ENCODE measurements around the gene ZBTB46.
"Not testable (repeated sequence)": the region's sequence is repeated elsewhere in the genome, so short reads cannot be mapped to it uniquely, and the experiment has no call there.

Gene ZBTB46

DNA sequence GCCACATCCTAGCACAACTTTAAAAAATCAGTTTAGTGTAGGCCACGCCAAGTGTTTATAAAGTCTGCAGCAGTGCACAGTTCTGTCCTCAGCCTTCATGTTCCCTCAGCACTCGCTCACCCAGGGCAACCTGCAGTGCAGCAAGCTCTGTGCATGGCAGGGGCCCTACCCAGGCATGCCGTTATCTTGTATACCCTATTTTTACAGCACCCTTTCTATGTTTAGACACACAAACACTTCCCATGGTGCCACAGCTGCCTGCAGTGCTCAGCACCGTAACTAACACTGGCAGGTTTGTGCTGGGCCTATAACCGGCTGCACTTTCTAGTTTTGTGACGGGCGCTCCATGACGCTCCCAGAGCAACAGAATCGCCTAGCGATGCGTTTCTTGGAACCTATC is 43.8 kb downstream of the ZBTB46 start:
- Histone ChIP-seq H3K4me3 (ENCODE audit: low read length) (no peak overlapping the region), H3K9me3 (ENCODE audit: control insufficient read depth, insufficient read depth, low read length) (no peaks in the 10 kb centered on the region), H3K4me1 (ENCODE audit: control insufficient read depth, insufficient read depth, low read length) (no peaks in the 10 kb centered on the region), H3K27ac (ENCODE audit: low read length) (no peak overlapping the region), H3K36me3 (ENCODE audit: control insufficient read depth, insufficient read depth, low read length) (peaks cover 5% of the 10 kb centered on the region), H3K27me3 (ENCODE audit: control insufficient read depth, insufficient read depth, low read length) (no peaks in the 10 kb centered on the region)
- no peak for DNase-seq (ENCODE audit: low read depth, low spot score)
- WGBS (ENCODE audit: insufficient coverage, insufficient read length) = no CpG with 5 or more reads among the region's 11 CpGs

DNA sequence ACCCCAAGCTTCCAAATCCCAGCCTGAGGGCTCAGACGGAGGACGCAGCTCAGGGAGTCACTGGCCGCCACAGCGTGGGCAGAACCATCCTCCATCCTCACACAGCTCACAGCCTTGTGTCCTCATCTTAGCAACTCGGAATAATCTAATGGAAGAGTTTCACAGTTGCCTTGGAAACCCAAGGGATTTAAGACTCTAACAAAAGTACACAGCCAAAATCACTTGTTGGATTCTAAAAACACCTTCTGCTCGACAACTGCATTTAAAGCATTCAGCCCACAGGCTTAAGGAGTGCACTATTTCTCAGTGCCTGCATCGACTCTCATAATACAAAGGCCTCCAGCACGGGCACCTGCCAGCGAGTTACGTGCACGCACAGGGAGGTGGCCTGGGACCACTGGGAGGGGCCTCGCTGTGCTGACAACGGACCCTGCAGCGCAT is 45.4 kb downstream of the ZBTB46 start:
- no CpG with 5 or more reads among the region's 14 CpGs for WGBS (ENCODE audit: insufficient coverage, insufficient read length)
- Histone ChIP-seq H3K36me3 (ENCODE audit: control insufficient read depth, insufficient read depth, low read length) (peaks cover 5% of the 10 kb centered on the region), H3K27ac (ENCODE audit: low read length) (no peak overlapping the region)

DNA sequence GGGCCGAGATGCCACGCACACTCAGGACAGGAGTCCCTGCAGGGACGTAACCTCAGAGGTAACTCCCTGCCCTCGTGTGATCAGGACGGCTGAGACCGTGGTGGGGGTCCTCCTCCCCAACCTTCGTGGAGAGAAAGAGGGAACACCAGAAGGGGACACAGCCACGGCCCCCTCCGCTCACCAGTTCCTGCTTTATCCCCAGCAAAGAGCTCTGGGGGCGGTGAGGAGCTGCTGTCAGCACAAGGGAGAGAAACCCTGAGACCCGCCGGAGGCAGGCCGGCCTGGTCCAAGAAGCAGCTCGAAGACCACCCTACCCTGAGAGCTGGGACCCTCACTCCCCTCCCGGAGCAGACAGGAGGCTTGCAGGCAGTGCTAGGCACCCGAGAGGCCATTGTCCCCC is 47.1 kb downstream of the ZBTB46 start:
- no peak overlapping the region for H3K4me3 ChIP-seq (ENCODE audit: low read length)
- no peaks in the 10 kb centered on the region for H3K9me3 ChIP-seq (ENCODE audit: control insufficient read depth, insufficient read depth, low read length)
- H3K4me1 ChIP-seq (ENCODE audit: control insufficient read depth, insufficient read depth, low read length) = no peaks in the 10 kb centered on the region
- WGBS (ENCODE audit: insufficient coverage, insufficient read length) = no CpG with 5 or more reads among the region's 16 CpGs
- no peak overlapping the region for H3K27ac ChIP-seq (ENCODE audit: low read length)
- no peaks in the 10 kb centered on the region for H3K36me3 ChIP-seq (ENCODE audit: control insufficient read depth, insufficient read depth, low read length)
- no peak for DNase-seq (ENCODE audit: low read depth, low spot score)
- no peaks in the 10 kb centered on the region for H3K27me3 ChIP-seq (ENCODE audit: control insufficient read depth, insufficient read depth, low read length)

More for the DNA sequence above, 45.4 kb downstream of the ZBTB46 start:
- no peak overlapping the region for H3K4me3 ChIP-seq (ENCODE audit: low read length)
- H3K27me3 ChIP-seq (ENCODE audit: control insufficient read depth, insufficient read depth, low read length) = no peaks in the 10 kb centered on the region
- no peaks in the 10 kb centered on the region for H3K4me1 ChIP-seq (ENCODE audit: control insufficient read depth, insufficient read depth, low read length)
- H3K9me3 ChIP-seq (ENCODE audit: control insufficient read depth, insufficient read depth, low read length) = no peaks in the 10 kb centered on the region
- DNase-seq (ENCODE audit: low read depth, low spot score) = no peak

DNA sequence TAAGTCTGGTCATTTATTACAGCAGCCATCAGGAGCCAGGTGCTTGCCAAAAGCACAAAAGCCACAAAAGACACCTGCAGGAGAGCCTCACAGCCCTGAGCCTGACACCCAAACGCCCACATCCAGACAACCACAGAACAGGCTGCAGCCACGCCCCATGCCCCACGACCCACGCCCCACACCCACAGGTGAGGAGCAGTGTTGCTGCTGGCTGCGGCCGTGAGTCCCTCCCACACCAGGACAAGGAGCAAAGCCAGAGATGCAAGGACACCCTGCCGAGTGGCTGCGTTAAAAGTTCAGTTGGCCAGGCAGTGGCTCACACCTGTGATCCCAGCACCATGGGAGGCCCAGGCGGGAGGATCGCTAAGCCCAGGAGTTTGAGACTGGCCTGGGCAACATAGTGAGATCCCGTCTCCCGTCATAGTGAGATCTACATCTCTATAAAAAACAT is 48.5 kb downstream of the ZBTB46 start:
- H3K4me1 ChIP-seq (ENCODE audit: control insufficient read depth, insufficient read depth, low read length) = no peaks in the 10 kb centered on the region
- H3K4me3 ChIP-seq (ENCODE audit: low read length) = no peak overlapping the region
- DNase-seq (ENCODE audit: low read depth, low spot score) = no peak
- no peaks in the 10 kb centered on the region for H3K27me3 ChIP-seq (ENCODE audit: control insufficient read depth, insufficient read depth, low read length)
- H3K9me3 ChIP-seq (ENCODE audit: control insufficient read depth, insufficient read depth, low read length) = no peaks in the 10 kb centered on the region
- no CpG with 5 or more reads among the region's 12 CpGs for WGBS (ENCODE audit: insufficient coverage, insufficient read length)
- no peaks in the 10 kb centered on the region for H3K36me3 ChIP-seq (ENCODE audit: control insufficient read depth, insufficient read depth, low read length)
- no peak overlapping the region for H3K27ac ChIP-seq (ENCODE audit: low read length)

DNA sequence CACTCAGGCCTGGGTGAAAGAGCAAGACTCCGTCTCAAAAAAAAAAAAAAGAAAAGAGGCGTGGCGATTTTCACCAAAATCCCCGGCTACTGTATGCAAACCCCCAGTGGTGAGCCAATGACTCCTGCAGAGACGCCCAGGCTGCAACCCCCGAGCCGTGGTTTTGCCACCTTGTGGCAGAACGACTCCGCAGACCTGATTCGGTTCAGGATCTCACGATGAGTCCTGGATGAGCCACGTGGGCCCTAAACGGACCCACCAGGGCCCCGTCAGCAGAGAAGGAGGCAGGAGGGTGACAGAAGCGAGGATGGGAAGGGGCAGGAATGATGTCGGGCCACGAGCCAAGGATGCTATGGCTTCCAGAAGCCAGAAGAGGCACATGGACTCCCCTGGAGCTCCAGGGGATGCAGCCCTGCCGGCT is 49.0 kb downstream of the ZBTB46 start:
- Histone ChIP-seq H3K27me3 (ENCODE audit: control insufficient read depth, insufficient read depth, low read length) (no peaks in the 10 kb centered on the region), H3K27ac (ENCODE audit: low read length) (no peak overlapping the region), H3K36me3 (ENCODE audit: control insufficient read depth, insufficient read depth, low read length) (no peaks in the 10 kb centered on the region), H3K4me1 (ENCODE audit: control insufficient read depth, insufficient read depth, low read length) (no peaks in the 10 kb centered on the region), H3K4me3 (ENCODE audit: low read length) (no peak overlapping the region), H3K9me3 (ENCODE audit: control insufficient read depth, insufficient read depth, low read length) (no peaks in the 10 kb centered on the region)
- no peak for DNase-seq (ENCODE audit: low read depth, low spot score)
- no CpG with 5 or more reads among the region's 18 CpGs for WGBS (ENCODE audit: insufficient coverage, insufficient read length)

DNA sequence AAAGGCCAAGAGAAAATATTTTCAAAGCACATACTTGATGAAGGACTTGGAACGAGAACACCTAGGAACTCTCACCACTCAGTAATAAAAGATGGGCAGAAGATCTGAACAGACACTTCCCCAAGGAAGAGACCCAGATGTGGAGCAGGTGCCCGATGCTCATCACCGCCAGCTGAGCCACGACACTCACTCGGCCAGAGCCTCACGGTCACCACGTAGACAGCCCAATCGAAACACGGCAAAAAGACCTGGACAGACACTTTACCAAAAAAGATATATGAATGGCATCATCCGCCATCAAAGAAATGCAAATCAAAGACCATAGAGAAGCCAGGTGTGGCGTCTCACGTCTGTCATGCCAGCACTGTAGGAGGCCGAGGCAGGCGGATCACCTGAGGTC is 49.9 kb downstream of the ZBTB46 start:
- DNase-seq (ENCODE audit: low read depth, low spot score) = no peak
- Histone ChIP-seq H3K4me3 (ENCODE audit: low read length) (no peak overlapping the region), H3K36me3 (ENCODE audit: control insufficient read depth, insufficient read depth, low read length) (no peaks in the 10 kb centered on the region), H3K9me3 (ENCODE audit: control insufficient read depth, insufficient read depth, low read length) (no peaks in the 10 kb centered on the region), H3K4me1 (ENCODE audit: control insufficient read depth, insufficient read depth, low read length) (no peaks in the 10 kb centered on the region), H3K27me3 (ENCODE audit: control insufficient read depth, insufficient read depth, low read length) (no peaks in the 10 kb centered on the region), H3K27ac (ENCODE audit: low read length) (no peak overlapping the region)
- no CpG with 5 or more reads among the region's 14 CpGs for WGBS (ENCODE audit: insufficient coverage, insufficient read length)

DNA sequence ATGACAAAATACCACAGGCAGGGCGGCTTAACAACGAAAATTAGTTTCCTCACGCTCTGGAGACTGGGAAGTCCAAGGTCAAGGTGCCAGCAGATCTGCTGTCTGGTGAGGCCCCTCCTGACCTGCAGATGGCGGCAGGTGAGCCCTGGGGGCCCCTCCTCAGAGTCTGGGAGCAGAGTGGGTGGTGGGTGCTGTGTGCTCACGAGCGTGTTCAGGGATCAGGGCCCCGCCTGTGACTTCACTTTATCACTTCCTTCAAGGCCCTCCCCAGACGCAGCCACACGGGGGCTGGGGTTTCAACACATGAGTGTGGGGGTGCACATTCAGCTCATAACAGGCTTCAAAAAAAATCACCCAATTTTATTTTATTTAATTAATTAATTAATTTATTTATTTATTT is 52.2 kb downstream of the ZBTB46 start:
- DNase-seq (ENCODE audit: low read depth, low spot score) = no peak
- no peak overlapping the region for H3K4me3 ChIP-seq (ENCODE audit: low read length)
- H3K4me1 ChIP-seq (ENCODE audit: control insufficient read depth, insufficient read depth, low read length) = peaks cover 1% of the 10 kb centered on the region; the same call in 1 of the 2 replicates
- H3K27me3 ChIP-seq (ENCODE audit: control insufficient read depth, insufficient read depth, low read length) = no peaks in the 10 kb centered on the region
- no CpG with 5 or more reads among the region's 9 CpGs for WGBS (ENCODE audit: insufficient coverage, insufficient read length)
- no peaks in the 10 kb centered on the region for H3K36me3 ChIP-seq (ENCODE audit: control insufficient read depth, insufficient read depth, low read length)
- H3K27ac ChIP-seq (ENCODE audit: low read length) = no peak overlapping the region
- no peaks in the 10 kb centered on the region for H3K9me3 ChIP-seq (ENCODE audit: control insufficient read depth, insufficient read depth, low read length)

DNA sequence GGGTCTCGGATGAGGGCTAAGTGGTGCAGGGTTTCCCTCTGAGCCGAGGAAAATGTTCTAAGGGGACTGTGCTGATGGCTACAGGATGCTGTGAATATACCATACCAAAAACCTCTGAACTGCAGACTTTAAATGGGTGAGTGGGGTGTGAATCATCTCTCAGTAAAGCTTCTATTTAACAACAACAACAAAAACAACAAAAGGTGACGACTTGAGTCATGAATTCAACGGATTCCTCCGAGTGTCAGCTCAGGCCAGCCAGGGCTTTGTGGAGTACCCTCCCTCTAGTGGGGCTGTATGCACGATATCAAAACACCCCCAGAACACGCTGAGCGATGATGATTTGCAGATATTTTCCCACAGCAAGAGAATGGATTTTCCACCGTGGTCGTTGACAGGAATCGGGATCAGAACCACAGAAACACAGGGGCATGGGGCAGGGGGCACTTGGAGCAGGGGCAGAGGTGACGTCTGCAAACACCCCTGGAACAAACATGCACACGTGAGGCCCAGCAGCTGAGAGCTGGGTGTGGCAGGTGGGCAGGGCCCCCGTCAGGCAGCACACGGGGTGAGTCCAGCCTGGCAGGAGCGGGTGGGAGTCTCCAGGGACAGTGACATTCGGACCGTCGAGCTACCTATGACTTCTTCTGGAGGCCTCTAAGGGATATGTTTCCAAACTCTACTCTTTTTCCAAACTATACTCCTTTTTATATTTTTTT is 52.9 kb downstream of the ZBTB46 start:
- no peak for DNase-seq (ENCODE audit: low read depth, low spot score)
- no CpG with 5 or more reads among the region's 19 CpGs for WGBS (ENCODE audit: insufficient coverage, insufficient read length)
- no peaks in the 10 kb centered on the region for H3K36me3 ChIP-seq (ENCODE audit: control insufficient read depth, insufficient read depth, low read length)
- H3K27ac ChIP-seq (ENCODE audit: low read length) = no peak overlapping the region
- peaks cover 1% of the 10 kb centered on the region; the same call in 1 of the 2 replicates for H3K4me1 ChIP-seq (ENCODE audit: control insufficient read depth, insufficient read depth, low read length)
- H3K27me3 ChIP-seq (ENCODE audit: control insufficient read depth, insufficient read depth, low read length) = no peaks in the 10 kb centered on the region
- no peak overlapping the region for H3K4me3 ChIP-seq (ENCODE audit: low read length)
- no peaks in the 10 kb centered on the region for H3K9me3 ChIP-seq (ENCODE audit: control insufficient read depth, insufficient read depth, low read length)

DNA sequence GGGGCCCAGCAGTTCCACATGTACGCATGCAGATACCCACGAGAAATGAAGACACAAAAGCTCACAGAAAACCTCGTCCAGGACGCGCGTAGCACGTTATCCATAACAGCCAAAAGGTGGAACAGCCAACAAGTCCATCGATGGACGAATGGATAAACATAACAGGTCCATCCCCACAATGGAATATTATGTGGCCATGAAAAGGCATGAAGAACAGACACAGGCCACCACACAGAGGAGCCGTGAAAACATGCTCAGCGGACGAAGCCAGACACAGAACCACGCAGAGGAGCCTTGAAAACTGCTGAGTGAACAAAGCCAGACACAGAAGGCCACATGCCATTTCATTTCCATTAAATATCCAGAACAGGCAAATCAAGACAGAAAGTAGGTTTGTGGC is 53.5 kb downstream of the ZBTB46 start:
- Histone ChIP-seq H3K27ac (ENCODE audit: low read length) (no peak overlapping the region), H3K27me3 (ENCODE audit: control insufficient read depth, insufficient read depth, low read length) (no peaks in the 10 kb centered on the region), H3K9me3 (ENCODE audit: control insufficient read depth, insufficient read depth, low read length) (no peaks in the 10 kb centered on the region), H3K4me3 (ENCODE audit: low read length) (no peak overlapping the region), H3K36me3 (ENCODE audit: control insufficient read depth, insufficient read depth, low read length) (peaks cover 3% of the 10 kb centered on the region; the same call in 1 of the 2 replicates), H3K4me1 (ENCODE audit: control insufficient read depth, insufficient read depth, low read length) (peaks cover 1% of the 10 kb centered on the region; the same call in 1 of the 2 replicates)
- WGBS (ENCODE audit: insufficient coverage, insufficient read length) = no CpG with 5 or more reads among the region's 13 CpGs
- no peak for DNase-seq (ENCODE audit: low read depth, low spot score)

DNA sequence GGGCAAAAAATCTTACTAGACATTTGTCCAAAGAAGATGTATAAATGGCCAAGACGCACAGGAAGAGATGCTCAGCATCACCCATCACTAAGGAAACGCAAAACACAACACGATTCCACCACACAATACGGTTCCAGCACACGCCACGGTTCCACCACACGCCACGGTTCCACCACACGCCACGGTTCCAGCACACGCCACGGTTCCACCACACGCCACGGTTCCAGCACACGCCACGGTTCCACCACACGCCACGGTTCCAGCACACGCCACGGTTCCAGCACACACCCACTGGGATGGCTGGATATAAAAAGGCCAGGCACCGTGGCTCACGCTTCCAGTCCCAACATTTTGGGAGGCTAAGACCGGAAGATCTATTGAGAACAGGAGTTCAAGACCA is 54.2 kb downstream of the ZBTB46 start:
- H3K9me3 ChIP-seq (ENCODE audit: control insufficient read depth, insufficient read depth, low read length); DNase-seq (ENCODE audit: low read depth, low spot score); H3K27ac ChIP-seq (ENCODE audit: low read length); H3K36me3 ChIP-seq (ENCODE audit: control insufficient read depth, insufficient read depth, low read length); H3K27me3 ChIP-seq (ENCODE audit: control insufficient read depth, insufficient read depth, low read length); H3K4me1 ChIP-seq (ENCODE audit: control insufficient read depth, insufficient read depth, low read length); H3K4me3 ChIP-seq (ENCODE audit: low read length): not testable (repeated sequence)
- WGBS (ENCODE audit: insufficient coverage, insufficient read length) = no CpG with 5 or more reads among the region's 23 CpGs
